ENCODE measurements around the gene MS4A15.

The MS4A15 gene

DNA sequence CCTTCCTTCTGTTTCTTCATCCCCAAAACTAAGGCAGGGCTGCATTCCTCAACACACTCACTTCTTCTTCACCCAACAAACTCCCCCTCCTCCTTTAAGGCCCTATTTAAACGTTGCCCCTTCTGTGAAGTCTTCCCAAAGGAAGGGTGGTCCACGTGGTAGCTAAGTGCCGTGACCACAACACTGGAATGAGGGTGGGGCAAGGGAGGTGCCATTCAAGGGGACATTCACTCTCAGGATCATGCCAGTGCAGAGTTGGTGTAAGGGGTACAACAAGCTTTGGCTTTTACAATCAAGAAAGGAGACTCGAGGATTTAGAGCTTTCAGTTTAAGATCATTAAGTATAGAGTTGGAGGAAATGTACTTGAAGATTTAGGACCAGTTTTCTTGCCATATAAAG lies 20.4 kb downstream of the MS4A15 start:
- no peak for DNase-seq (ENCODE audit: low read depth, low spot score)

DNA sequence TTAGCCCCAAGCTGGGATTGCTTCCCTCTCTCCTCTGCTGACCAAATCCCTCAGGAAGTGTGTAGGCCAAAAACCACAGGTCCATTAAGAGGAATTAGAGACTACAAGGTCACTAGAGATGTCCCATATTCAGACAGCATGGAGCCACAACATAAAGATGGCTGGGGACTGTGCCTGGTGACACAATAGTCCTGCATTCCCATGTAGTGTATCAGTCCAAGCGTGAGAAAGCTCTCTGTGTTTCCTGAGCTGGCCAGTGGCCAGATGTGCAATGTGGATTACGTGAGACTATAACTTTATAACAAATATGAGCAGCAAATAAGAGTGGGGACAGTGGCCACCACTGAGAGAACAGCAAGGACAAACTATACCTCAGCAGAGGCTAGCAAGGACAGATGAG lies 20.9 kb downstream of the MS4A15 start:
- DNase-seq (ENCODE audit: low read depth, low spot score): no peak

GRCh38 chr11:60780065-60780464 lies 23.4 kb downstream of the MS4A15 start:
- no peak for DNase-seq (ENCODE audit: low read depth, low spot score)

DNA sequence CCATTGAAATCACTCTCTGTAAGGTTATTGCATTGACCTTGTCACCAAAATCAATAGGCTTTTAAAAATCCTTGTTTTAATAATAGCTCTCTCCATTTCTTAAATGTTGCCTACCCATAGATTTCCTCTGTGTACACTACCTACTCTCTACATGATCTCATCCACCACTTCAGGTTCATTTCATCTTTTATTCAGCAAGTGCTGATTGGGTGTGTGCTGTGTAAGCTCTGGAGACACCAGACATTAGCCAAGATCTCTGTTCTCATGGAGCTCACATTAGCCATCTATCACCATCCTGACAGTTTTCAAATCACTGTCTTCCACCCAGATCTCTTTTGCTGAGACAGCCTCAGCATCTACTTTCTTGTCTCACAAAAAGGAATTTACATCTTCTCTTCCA lies 24.1 kb downstream of the MS4A15 start:
- DNase-seq (ENCODE audit: low read depth, low spot score): no peak

DNA sequence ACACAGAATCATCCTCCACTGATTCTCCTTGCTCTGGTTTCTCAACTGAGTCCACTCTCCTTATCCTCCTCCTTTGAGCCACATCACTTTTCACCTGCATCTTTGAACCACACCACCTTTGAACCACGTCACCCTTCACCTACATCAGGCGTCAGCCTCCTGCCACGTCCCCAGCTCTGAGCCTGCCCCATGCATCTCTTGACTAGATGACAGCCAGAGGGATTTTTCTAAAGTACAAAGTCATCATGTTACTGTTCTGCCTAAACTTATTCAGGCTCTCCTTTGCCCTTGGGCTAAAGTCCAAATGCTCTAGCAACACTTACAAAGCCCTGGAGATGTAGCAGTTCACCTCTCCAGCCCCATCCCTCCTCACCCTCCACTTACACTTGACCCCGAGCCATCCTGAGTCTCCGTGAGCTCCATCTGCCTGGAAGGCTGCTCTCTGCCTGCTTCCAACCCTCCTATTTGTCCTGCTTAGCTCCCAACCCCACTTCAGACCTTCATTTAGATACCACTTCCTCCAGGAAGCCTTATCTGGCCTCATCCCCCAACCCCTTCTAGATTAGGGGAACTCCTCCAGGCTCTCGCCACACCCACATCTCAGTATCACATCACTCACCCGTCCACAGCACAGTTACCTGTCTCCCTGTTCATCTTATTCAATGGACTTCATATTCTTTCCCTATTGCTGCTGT lies 24.8 kb downstream of the MS4A15 start:
- no peak for DNase-seq (ENCODE audit: low read depth, low spot score)

- no peak for DNase-seq (ENCODE audit: low read depth, low spot score)
Observed at GRCh38 chr11:60781981-60782316, 25.3 kb downstream of the MS4A15 start.

DNA sequence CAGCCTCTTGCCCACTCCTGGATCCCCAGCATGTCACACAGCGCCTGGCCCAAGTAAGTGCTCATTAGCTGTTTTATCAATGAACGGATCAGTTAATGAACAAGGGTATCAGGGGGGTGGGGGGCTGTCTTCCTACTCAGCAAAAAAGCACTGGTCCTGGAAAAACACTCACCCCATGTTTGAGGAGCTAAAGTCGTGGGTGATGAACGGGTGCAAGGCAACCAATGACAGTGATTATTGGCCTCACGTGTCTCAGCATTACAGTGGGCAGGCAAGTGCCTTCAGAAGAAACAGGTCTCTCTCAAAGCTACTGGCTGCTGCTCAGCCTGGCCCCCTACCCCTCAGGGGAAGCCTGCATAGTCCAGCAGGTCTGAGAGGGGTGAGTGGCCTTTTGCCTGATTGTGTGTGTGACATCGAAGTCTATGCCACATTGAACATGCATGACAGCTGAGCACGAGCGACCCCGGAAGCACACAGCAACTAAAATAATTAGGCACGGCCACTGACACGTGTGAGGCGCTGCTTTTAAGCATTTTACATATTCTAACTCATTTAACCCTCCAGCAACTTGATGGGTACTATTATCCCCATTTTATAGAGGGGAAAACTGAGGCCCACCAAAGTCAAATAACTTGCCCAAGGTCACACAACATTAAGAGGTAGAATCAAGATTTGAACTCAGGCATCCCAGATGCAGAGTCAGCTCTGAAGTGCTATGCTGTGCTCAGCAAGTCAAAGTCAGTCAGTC lies 25.9 kb downstream of the MS4A15 start:
- DNase-seq (ENCODE audit: low read depth, low spot score): no peak

DNA sequence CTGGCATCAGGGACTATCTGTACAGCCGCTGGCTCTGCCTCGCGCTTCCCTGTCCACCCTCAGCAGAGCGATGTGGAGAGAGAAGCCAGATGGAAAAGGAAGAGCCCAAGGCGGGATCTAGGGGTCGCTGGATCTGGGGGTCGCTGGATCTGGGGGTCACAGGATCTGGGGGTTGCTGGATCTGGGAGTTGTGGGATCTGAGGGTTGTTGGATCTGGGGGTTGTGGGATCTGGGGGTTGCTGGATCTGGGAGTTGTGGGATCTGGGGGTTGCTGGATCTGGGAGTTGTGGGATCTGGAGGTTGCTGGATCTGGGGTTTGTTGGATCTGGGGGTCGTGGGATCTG lies 26.4 kb downstream of the MS4A15 start:
- no peak for DNase-seq (ENCODE audit: low read depth, low spot score)

GRCh38 chr11:60783911-60784310 lies 27.2 kb downstream of the MS4A15 start:
- no peak for DNase-seq (ENCODE audit: low read depth, low spot score)

DNA sequence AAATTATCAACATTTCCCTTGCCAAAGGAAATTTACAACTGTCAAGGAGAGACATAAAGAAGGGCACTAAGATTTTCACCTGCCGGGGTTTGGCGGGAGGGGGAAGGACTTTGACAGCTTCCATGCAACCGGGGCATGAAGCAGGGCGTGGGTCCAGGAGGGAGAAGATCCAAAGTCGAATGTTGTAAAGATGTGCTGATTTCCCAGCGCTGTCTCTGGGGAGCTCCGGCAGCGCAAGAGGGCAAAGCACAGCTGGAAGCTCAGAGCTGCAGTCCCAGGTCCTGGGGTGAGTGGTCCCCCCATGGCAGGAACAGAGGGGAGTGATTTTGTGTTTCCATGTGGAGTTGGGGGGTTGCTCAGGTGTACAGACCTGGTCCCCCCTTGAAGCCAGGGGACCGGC lies 28.5 kb downstream of the MS4A15 start, which contains the start of gene MS4A10:
MS4A10 (plus strand) TSS at position 198 of the 400 bp plus-strand sequence. CDS start 5,003 bp downstream, outside the sequence.
- no peak for DNase-seq (ENCODE audit: low read depth, low spot score)

- DNase-seq (ENCODE audit: low read depth, low spot score): no peak
Observed at GRCh38 chr11:60785806-60786361, 29.2 kb downstream of the MS4A15 start.

DNA sequence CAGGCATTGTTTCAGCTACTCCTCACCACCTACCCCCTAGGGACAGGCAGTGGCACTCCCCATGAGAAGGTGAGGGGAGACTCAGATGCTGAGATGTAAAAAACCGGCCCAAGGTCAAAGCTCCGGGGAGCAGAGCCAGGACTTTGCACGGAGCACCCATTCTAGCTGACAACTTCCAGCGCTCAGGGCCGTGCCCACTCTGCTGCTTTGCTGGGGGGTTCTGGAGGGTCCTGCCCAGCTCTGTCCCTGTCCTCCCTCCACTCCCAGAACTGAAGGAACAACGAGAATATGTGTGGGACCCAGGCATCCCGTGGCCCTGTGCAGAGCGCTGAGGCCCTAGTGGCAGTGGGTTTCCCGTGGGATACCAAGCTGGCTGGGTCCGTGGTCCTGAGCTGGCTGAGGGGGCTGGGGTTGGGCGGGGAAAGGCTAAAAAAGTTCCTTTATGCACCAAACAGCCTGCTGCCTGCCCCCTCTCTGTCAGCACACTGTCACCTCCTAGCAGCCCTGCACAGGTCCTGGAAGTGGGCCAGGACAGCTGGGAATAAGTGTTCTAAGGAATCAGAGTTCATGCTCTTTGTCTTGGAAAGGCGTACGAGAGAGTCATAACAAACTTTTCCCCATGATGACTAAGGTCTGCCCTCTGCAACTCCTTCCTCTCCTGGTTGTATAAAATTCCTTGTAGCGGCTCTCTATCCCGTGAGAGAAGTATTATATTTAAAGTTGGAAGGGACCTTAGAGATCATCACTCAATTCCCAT lies 30.3 kb downstream of the MS4A15 start:
- no peak for DNase-seq (ENCODE audit: low read depth, low spot score)

DNA sequence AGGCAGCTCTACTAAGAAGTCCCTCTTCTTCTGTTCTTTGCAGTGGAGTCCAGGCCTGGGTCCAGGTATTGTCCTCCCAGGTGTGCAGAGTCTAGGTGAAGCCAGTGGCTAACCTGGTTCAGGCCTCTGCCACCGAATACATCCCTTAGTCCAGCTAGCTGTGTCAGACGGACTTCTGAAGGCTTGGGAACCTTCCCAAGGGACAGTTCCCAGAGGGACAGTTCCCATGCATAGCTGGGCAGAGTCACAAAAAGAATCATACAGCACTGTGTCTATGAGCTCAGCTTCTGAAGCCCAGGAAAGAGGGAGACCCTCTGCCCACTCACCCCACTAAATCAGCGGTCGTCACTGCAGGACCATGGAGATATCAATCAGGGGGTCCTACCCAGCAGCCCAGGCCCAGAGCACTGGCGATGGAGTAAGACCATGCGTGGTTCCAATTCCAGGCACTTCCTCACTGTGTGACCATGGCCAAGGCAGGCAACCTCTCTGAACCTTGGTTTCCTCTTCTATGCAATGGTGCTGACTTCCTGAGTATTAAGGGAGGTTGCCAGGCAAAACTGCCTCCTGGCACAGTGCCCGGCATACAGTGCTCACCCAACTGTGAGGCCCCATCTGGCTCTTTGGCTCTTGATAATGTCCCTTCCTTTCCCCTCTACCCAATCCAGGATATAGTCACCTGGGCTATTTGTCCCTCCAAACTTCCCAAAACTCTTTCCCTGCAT lies 31.9 kb downstream of the MS4A15 start:
- DNase-seq (ENCODE audit: low read depth, low spot score): no peak

GRCh38 chr11:60790726-60791125 lies 34.1 kb downstream of the MS4A15 start:
- DNase-seq (ENCODE audit: low read depth, low spot score): no peak

GRCh38 chr11:60791153-60791933 lies 34.7 kb downstream of the MS4A15 start:
- DNase-seq (ENCODE audit: low read depth, low spot score): no peak

DNA sequence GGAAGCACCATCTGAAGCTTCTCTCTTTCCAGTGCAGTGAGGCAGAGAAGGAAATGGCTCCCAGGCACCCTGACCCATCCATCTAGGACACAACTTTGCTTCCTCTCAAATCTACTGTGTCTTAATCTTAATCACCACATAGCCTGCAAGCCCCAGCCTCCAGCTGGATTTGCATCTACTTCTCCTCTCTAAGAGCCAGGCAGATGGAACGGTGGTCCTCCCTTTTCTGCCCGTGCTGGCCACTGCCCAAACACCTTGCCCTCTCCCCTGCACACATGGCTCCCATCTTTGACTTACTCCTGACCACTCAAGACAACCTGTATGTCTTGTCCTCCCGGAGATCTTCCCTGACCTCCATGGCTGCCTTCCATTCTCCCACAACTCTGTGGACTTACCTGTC lies 35.9 kb downstream of the MS4A15 start:
- no peak for DNase-seq (ENCODE audit: low read depth, low spot score)

GRCh38 chr11:60795291-60795690 lies 38.6 kb downstream of the MS4A15 start:
- DNase-seq (ENCODE audit: low read depth, low spot score): no peak

DNA sequence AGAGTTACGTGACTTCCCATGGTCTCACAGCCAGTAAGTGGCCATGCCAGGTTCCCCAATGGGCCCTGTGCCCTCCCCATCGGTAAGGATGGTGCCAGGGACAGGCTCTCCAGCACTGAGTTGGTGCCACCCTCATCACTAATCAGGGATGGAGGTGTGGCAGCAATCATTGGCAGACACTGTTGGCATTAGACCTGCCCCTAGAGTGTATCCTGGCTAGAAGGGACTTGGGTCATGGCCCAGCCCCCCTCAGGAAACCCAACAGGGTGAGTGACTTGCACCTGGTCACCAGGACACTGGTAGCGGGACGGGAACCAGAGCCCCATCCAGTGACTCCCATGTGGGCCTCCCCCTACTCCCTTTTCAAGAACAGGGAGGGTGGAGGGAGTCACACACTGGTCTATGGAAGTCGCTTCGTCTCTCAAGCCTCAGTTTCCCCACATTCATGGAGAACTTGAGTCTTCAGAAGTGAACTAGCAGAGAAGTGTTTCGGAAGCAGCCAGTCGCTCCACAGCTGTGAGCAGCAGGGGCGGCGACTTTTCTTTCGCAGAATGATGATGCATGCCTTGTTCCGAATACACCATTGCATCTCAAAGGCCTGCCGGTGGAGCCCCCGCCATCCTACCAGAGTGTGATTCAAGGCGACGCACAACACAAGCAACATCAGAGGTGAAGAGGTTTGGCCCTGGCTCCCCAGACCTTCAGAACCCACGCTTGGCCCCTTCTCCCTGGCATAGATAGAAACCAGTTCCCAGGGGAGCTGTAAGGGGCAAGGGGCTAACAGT lies 41.4 kb downstream of the MS4A15 start:
- DNase-seq (ENCODE audit: low read depth, low spot score): no peak

DNA sequence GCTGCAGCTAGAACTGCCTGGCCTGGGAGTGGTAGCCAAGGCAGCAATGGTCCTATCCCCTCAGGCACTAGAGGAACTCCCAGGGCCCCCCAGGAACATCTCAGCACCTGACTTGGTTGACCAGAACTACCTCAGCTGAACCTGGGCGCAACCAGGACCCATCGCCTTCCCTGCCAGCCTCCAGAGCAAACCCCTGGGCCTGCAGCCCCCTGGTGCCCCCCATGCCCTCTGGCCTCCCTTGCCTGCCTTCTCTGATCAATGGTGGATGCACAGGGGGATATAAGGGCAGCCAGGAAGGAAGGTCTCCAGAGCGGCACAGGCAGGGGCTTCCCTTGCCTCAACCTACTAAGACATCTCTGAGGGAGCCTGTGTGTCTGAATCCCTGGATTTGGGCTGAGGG lies 42.0 kb downstream of the MS4A15 start:
- no peak for DNase-seq (ENCODE audit: low read depth, low spot score)

- no peak for DNase-seq (ENCODE audit: low read depth, low spot score)
Observed at GRCh38 chr11:60801194-60801593, 44.5 kb downstream of the MS4A15 start.
